PC-3 (cell line): Measurements from ENCODE around the gene PUS10.

ENCODE experiments used
- EZH2 ChIP-seq: fragments of 300-600 bp; sonication (generic); IDR thresholded peaks from one replicate; pipeline ENCODE4 v1.6.1; 2017; ENCODE audit warnings: antibody characterized with exemption, mild to moderate bottlenecking, low read length; ENCODE audit not compliant: unreplicated experiment
- EZH2phosphoT487 ChIP-seq: fragments of 300-600 bp; sonication (generic); IDR thresholded peaks from 2 replicates; pipeline ENCODE4 v1.6.1; 2018; ENCODE audit warnings: mild to moderate bottlenecking, antibody characterized with exemption, low read length, borderline replicate concordance
- TF ChIP-seq, protein P1 (sequence below): fragments of 300-600 bp; sonication (generic); conservative IDR thresholded peaks from 2 replicates; pipeline ENCODE4 v1.5.1; 2017; ENCODE audit warnings: antibody characterized with exemption, low read depth, mild to moderate bottlenecking, low read length

GRCh38 chr2:60948161-60948560 is 69.9 kb downstream of the PUS10 start:
- TF ChIP-seq, protein P1, sequence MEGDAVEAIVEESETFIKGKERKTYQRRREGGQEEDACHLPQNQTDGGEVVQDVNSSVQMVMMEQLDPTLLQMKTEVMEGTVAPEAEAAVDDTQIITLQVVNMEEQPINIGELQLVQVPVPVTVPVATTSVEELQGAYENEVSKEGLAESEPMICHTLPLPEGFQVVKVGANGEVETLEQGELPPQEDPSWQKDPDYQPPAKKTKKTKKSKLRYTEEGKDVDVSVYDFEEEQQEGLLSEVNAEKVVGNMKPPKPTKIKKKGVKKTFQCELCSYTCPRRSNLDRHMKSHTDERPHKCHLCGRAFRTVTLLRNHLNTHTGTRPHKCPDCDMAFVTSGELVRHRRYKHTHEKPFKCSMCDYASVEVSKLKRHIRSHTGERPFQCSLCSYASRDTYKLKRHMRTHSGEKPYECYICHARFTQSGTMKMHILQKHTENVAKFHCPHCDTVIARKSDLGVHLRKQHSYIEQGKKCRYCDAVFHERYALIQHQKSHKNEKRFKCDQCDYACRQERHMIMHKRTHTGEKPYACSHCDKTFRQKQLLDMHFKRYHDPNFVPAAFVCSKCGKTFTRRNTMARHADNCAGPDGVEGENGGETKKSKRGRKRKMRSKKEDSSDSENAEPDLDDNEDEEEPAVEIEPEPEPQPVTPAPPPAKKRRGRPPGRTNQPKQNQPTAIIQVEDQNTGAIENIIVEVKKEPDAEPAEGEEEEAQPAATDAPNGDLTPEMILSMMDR: no peak
- TF ChIP-seq EZH2phosphoT487 (no peak), EZH2 (no peak)
